Measurements from ENCODE around the gene LRRFIP2.

Gene LRRFIP2

DNA sequence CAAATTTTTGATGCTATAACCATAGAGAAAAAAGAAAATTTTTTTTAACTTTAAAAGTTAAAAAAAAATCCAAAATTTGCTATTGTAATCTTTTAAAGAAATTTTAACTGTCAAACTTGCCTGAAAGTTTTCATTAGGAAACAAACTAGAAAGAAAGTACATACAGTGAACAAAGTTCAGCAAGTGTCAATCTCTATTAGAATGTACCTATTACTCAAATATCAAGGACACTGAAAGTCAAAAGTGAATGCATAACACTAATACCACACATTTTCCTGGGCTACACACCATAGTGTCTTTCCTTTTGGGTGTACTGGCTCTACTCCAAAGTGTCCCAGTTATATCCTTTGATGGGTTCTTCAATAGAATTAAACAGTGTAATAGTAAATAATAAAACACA lies 56.8 kb downstream of the LRRFIP2 start:
- no peak for DNase-seq (ENCODE audit: low read depth in 2 of 2)

DNA sequence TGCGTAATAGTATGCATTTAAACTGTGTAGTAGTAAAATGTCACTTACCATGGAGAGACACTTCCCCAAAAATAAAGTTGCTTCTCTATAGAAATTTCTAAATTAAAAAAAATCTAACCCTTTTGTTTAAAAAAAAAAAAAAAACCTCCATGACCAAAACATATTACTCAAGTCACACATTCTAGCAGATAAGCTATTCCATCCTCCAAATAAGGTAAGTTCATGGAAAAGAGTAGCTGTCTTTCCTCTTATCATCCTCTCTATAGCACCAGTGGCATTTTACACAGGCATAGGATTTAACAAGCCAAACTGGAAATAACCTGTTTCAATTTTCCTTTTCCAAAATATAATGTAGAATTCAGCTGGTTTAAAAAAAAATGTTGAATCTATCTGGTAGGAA lies 57.4 kb downstream of the LRRFIP2 start:
- DNase-seq (ENCODE audit: low read depth in 2 of 2), result no peak

DNA sequence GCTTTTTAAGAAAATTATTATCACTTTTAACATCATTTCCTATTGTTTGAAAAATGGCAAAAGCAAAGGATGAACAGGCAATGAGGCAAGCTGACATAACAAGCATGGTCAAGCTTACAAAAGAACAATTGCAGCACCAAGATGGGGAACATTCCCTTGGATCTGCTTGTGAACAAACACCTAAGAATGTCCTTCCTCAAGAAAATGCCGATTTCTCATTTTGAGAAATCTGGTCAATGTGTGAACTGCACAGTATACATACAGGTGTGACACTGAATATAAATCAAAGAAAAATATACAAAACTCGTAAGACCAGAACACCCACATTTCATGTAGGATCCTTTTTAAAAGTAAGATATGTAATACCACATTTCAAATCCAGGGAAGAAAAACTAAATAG lies 58.9 kb downstream of the LRRFIP2 start:
- DNase-seq (ENCODE audit: low read depth in 2 of 2), result no peak

DNA sequence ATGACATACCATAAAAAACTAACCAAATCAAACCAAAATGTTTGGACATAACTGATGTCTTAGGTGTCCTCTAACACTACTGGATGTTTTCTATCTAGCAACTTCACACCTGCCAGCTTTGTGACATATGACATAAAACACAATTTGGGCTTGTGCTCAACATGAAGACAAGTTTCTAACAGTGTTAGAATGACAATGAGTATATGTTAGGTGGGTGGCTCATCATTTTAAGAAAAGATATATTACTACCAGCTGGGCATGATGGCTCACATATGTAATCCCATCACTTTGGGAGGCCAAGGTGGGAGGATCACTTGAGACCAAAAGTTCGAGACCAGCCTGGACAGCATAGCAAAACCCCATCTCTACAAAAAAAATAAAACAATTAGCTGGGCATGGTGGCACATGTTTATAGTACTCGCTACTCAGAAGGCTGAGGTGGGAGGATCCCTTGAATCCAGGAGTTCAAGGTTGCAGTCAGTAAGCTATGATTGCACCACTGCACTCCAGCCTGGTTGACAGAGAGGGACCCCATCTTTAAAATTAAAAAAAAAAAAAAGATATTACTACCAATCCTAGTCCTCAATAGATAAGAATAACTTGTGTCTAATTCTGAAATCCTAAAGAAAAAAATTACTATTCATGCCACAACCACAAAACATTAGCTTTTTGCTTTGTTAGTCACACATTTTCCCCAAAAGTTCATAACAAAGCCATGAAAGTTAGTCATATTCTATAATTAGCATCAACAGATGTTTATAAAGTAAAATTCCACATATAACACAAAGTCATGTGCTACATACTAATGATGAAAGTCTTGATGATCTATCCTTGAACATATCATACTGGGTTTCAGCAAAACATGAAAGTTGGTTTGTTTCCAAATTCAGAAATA lies 59.9 kb downstream of the LRRFIP2 start:
- no peak for DNase-seq (ENCODE audit: low read depth in 2 of 2)

DNA sequence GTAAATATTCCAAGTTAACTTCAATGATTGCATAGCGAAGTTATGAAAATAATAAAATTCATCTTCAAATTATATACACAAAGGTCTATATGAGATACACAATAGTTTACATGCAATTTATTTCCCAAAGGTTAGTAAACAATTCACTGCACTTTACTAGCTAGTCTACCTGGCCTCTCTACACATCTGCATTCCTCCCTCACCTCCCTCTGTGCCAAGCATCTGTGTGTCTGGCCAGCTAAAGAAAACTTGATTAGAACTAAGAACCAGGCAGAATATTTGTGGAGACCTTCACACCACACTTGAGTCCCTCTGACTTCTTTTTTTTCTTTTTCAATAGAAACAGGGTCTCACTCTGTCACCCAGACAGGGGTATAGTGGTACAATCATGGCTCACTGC lies 61.4 kb downstream of the LRRFIP2 start:
- DNase-seq (ENCODE audit: low read depth in 2 of 2), result no peak

DNA sequence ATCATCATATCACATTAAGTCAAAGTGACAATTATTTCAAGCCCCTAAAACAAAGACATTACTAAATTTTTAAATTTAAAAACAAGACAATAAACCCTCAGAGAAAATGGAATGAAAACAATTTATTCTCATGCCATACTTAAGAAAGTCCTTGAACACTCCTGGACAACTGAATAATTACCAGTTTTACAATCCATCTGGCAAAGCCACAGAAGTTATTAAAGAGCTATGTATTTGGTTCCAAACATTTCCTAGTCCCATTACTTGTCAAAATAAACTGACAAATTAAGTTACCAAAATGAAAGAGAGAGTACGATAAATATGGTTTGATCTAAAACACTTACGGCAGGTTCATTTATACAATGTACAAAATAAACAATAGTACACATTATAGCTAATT lies 63.2 kb downstream of the LRRFIP2 start:
- no peak for DNase-seq (ENCODE audit: low read depth in 2 of 2)

DNA sequence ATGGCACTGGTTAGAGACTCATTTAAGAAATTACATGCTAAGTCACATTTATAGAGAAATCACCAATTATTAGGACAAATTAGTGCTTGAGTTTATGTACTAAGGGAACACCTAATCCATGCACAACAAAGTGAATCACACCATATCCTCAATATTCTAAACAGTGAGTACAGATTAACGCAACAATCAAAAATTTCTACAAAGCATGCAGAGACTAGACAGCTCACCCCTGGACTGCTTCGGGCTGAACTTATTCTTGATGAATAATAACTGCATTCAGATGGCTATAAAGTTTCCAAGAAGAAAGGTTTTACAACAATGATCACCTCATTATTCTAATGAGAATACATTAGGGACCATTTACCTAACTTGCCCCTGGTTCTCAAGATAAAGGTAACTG lies 66.5 kb downstream of the LRRFIP2 start:
- no peak for DNase-seq (ENCODE audit: low read depth in 2 of 2)

DNA sequence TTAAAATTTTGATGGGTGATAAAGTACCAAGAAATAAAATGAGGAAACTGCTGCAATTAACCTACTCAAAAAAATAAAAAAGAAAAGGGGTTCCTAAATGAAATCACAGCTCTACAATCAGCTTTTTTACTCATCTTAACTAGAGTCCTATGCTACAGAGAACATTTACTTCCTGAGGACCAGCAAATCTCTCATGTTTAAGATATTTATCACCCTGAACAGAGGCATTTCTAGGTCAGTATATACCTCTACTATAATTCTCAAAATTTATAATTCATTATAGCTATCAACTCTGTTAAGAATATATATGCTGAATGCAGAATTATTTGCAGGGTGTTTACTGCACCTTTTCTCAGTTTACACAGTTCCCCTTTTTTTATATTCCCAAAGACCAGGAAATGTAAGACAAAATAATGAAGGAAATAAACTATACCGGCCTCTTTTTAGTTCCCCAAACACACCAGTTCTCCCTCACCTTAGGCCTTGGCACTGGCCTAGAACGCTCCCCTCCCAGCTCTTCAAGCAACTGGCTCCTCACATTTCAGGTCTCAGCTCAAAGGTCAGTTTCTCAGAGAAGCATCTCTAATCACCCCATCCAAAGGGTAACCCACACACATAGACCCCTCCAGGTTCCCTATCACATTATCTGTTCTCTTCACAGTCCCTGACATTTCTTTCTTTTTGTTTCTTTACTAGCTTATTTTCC lies 71.1 kb downstream of the LRRFIP2 start:
- no peak for DNase-seq (ENCODE audit: low read depth in 2 of 2)

DNA sequence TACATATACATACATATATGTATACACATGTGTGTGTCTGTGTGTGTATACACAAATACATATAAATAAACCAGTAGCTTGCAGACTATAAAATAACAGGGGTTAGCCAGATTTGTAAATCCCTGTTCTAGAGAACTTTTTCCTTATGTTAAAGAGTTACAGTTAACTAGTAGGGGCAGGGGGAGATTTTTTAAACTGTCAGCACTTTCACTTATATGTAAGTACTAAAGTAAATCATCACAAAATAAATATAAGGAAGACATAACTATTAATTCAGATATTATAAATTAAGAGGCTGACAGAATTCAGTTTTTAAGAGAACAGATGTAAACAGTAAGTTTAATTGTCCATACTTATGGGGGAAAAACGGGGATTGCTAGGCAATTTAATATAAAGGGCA lies 74.0 kb downstream of the LRRFIP2 start:
- DNase-seq (ENCODE audit: low read depth in 2 of 2), result no peak

DNA sequence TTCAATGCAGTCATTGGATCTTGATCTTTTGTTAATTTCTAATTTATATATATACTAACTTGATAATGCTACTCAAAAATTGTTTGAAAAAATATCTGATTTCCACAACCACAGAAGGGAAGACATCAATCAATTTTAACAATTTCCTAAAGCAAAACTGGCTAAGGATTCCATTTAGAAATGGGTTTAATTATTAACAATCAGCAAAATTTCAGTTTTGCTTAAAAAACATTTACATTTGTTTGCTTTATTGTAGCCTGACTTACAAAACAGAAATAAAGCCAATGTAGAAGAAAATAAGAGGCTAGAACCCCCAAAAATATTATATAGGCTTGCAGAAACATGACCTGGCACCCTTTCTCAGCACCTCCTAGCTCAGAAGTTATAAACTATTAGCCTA lies 74.9 kb downstream of the LRRFIP2 start:
- no peak for DNase-seq (ENCODE audit: low read depth in 2 of 2)

DNA sequence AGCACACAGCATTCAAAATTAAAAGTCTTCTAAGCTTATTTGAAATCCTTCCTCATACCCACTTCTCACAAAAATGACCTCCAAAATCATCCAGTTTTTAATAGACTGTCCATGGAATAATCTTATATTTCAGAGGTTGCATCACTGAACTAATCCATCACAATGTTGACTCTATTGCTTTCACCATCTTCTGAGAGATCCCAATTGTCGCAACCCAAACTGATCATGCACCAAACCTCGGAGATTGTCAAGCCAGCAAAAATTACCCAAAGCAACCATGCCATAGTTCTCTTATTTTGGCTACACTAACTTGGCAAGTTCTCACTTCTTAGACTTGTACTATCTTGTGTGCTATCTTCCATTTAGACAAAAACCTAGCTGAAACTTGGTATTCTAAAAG lies 75.5 kb downstream of the LRRFIP2 start:
- DNase-seq (ENCODE audit: low read depth in 2 of 2), result no peak

DNA sequence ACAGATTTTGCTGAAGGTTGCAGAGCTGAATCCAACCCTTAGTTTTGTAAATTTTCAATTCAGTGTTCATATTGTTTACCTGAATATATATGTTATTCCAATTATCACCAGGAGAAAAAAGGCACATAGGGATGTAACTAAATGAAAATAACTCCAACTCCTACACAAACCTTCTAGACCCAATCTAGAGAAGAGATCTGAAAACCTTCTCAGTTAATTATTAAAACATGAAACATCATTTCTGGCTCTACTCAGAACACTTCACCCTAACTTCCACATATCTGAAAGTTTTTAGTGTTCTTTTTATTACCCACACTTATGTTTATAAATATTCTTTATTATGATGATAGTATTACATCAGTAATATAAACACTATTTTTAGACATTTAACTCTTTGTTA lies 76.6 kb downstream of the LRRFIP2 start:
- DNase-seq (ENCODE audit: low read depth in 2 of 2), result no peak

DNA sequence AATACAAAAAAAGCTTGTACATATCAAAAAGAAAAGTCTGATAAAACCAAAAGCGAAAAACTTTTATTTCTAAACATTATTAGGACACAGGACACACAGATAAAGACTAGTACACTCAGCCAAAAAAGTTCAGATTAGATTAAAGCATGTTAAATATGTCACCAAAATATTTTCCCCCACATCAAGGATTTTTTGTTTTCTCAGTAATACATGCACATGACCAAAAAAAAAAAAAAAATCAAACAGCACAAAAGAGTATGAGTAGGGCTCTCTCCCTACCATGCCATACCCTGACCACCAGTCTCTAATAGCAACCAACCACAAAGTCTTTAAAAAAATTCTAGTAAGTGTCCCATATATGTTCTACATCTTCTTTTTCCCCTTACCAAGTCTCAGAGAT lies 77.4 kb downstream of the LRRFIP2 start:
- no peak for DNase-seq (ENCODE audit: low read depth in 2 of 2)

DNA sequence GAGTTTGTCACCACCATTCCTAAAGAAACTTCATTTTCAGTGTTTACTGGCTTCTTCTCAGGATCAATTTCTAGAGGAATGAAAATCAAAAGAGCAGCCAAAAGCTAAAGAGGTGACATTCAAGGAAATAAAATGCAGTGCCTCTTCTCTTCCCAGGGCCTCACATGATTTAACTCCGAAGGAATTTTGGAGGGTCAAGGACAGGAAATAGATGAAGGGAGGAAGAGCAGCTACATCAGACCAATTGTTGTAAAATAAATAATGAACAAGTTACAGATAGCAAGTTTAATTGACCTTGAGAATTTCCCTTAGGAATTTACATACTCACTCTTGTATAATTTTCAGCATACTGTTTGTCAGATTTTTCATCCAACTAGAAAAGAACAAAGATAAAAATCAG lies 78.1 kb downstream of the LRRFIP2 start:
- no peak for DNase-seq (ENCODE audit: low read depth in 2 of 2)

DNA sequence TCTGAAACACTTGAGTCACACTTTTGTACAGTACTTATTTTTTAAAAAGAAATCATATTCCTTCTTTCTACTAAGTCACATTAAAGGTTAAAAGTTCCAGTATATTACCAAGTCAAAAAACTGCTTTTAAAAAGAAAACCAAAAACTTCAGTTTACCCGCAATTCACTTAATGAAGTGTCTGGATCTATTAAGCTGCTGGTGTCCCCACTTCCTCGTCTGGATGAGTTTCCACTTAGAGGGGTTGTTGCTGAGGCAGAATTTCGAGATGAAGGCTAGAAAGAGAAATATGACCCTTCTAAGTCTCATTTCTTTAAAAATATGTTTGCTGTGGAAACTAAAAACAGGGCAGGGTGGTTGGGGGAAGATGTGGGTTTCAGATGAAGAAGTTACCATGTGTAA lies 79.7 kb downstream of the LRRFIP2 start:
- DNase-seq (ENCODE audit: low read depth in 2 of 2), result no peak

DNA sequence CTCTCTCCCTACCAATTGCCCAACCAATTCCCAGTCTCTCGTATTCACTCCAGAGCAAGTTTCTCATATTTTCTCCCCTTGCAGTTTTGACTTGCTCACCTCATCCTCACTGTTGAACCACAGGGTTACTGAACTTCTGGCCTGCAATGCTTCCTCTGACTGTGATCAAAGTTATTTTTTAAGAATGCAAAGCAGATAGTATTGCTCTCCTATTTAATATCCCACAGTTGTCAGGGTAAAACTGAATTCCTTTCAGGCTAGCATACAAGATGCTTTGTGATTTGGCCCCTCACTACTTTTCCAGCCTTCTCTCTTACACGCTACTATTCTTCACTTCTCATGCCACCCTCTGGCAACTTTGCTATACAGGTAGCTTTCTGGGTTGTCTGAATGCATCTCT lies 80.9 kb downstream of the LRRFIP2 start:
- no peak for DNase-seq (ENCODE audit: low read depth in 2 of 2)

DNA sequence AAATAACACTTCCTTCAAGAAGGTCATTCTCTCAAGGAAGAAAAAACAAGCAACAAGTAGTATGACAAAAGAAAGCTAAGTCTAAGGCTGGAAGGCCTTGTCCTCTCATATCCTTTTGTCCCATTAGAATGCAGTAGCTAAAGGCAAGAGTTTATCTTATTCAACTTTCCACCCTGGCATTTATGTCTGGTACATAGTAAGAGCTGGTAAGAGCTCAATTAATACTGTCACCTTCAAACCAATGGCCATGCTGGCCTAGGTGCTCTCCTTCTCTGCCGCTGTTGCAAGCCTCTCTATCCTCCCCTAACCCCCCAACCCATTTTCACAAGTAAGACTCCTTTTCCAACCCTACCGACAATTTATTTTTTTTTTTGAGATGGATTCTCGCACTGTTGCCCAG lies 81.9 kb downstream of the LRRFIP2 start:
- DNase-seq (ENCODE audit: low read depth in 2 of 2), result no peak

DNA sequence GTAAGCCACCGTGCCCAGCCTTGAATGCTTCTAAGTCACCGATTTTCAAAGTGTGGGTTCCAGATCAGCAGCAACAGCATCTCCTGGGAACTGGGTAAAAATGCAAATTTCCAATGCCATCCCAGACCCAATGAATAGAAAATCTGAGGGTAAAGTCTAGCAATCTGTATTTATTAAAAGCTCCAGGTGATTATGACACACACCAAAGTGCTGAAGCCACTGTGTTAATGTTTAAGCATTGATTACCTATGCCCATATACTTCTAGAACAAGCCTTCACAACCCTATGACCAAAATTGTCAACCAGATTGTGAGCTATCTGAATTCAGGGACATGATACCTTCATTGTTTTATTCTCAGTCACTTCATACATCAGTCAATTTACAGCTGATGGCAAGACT lies 86.5 kb downstream of the LRRFIP2 start:
- DNase-seq (ENCODE audit: low read depth in 2 of 2), result no peak

DNA sequence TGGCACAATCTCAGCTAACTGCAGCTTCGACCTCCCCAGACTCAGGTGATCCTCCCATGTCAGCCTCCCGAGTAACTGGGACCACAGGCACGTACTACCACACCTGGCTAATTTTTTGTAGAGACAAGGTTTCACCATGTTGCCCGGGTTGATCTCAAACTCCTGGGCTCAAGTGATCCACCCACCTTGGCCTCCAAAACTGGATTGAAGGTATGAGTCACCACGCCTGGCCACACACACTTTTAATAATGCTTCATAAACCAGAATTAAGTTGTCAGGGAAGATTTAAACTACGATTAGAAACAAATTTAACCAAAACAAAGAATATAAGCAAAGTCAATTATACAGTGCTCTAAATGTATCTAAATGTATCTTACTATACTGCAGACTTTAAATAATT lies 87.5 kb downstream of the LRRFIP2 start:
- DNase-seq (ENCODE audit: low read depth in 2 of 2), result no peak

DNA sequence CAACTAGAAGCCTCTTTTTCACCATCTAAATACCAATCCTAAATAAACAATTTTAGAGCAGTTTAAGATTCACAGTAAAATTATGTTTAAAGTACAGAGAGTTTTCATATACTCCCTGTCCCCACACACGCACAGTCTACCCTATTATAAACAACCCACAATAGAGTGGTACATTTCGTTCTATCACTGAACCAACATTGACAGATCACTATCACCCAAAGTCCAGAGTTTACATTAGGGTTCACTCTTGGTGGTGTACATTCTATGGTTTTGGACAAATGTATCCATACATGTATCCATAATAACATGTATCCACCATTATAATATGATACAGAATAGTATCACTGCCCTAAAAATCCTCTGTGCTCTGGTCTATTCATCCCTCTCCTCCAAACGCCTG lies 92.1 kb downstream of the LRRFIP2 start:
- no peak for DNase-seq (ENCODE audit: low read depth in 2 of 2)

DNA sequence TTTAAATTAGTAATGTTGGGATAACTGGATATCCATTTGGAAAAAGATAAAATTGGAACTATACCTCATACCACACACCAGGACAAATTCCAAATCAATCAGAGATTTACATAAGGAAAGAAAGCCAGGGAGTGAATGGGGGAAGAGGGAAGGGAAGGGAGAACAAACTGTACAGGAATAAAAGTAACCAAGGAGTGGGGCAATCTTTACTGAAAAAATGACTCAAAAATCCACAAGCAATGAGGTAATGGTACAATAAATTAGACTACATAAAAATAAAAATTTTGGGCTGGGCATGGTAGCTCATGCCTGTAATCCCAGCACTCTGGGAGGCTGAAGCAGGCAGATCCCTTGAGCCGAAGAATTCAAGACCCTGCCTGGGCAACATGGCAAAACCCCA lies 98.4 kb downstream of the LRRFIP2 start:
- DNase-seq (ENCODE audit: low read depth in 2 of 2), result no peak

DNA sequence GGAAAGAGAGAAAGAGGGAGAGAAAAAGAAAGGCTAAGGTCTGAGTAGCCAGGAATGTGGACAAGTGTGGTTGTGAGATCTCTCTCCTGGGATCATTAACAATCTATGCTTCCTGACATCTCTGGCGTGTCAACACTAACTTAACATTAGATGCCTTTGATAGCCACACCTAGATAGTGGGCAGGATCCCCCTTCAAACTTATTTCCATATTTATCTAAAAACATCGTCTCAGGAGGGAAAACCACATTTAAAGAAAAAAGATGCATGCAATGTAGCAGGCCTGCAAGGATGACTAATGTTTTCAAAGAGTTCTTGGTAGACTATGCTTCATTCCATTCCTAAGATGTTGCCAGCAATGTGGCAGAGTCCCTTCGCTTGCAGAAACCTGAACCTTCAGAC lies 100.2 kb downstream of the LRRFIP2 start:
- no peak for DNase-seq (ENCODE audit: low read depth in 2 of 2)

DNA sequence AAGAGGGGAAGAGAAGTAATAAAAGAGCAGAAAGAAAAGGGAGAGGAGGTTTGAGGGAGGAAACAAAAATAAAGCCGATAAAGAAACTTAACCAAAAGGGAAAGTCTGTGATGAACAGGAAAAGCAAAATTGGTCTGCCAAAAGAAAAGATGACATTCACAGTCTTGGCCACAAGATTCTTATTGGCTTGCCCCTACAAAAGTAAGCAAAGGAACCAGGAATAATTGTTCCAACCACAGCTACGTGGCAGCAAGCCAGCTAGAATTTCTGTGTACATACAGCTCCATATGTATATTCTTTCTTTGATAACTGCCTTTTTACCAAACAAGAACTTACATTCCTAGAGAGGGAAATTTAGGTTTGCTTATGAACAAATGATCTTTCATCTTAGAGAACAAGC lies 101.5 kb downstream of the LRRFIP2 start:
- DNase-seq (ENCODE audit: low read depth in 2 of 2), result no peak
